SK-N-SH (cell line): ENCODE results near the gene CDH13.

Source experiments
- CTCF ChIP-seq: fragments of 200-600 bp; sonication (generic); IDR thresholded peaks from 2 replicates; pipeline ENCODE4 v1.6.1; 2017; ENCODE audit warnings: antibody characterized with exemption, mild to moderate bottlenecking, moderate library complexity
- GABPA ChIP-seq: IDR thresholded peaks from 2 replicates; pipeline ENCODE4 v1.4.0; 2012; ENCODE audit warnings: low read depth, mild to moderate bottlenecking
- GATA2 ChIP-seq: sonication (generic); formaldehyde crosslinking; IDR thresholded peaks from 2 replicates; pipeline ENCODE4 v1.5.0; 2020; ENCODE audit warnings: mild to moderate bottlenecking, missing genetic modification reagents
- POLR2AphosphoS5 ChIP-seq: IDR thresholded peaks from 2 replicates; pipeline ENCODE4 v1.6.1; 2012; ENCODE audit warnings: low read depth, low read length
- RAD21 ChIP-seq: IDR thresholded peaks from 2 replicates; pipeline ENCODE4 v1.6.1; 2012; ENCODE audit warnings: mild to moderate bottlenecking, low read length
- USF1 ChIP-seq: IDR thresholded peaks from 2 replicates; pipeline ENCODE4 v1.4.0; 2012; ENCODE audit warnings: low read depth, borderline replicate concordance
- YY1 ChIP-seq: IDR thresholded peaks from 2 replicates; pipeline ENCODE4 v1.4.0; 2012; ENCODE audit warnings: low read depth, mild to moderate bottlenecking
- ZBTB33 ChIP-seq: IDR thresholded peaks from 2 replicates; pipeline ENCODE4 v1.4.0; 2012; ENCODE audit warnings: low read depth, borderline replicate concordance

- TF ChIP-seq ZBTB33 (no peak), USF1 (no peak), CTCF (no peak), POLR2AphosphoS5 (no peak), YY1 (no peak), GABPA (no peak), GATA2 (CRISPR knock-in tag) (no peak), RAD21 (no peak)
Measured at GRCh38 chr16:83746611-83747010, 1119.8 kb downstream of the CDH13 start.
